ENCODE results near the gene B4GALT5. TPM values are rescaled to one million over a fixed set of nuclear protein-coding genes. Genes with fewer than 3 reads are reported as not detected.

B4GALT5 gene
- polyA plus RNA-seq, 3 donors: 2.4 to 18.3 (median 2.7) TPM

DNA sequence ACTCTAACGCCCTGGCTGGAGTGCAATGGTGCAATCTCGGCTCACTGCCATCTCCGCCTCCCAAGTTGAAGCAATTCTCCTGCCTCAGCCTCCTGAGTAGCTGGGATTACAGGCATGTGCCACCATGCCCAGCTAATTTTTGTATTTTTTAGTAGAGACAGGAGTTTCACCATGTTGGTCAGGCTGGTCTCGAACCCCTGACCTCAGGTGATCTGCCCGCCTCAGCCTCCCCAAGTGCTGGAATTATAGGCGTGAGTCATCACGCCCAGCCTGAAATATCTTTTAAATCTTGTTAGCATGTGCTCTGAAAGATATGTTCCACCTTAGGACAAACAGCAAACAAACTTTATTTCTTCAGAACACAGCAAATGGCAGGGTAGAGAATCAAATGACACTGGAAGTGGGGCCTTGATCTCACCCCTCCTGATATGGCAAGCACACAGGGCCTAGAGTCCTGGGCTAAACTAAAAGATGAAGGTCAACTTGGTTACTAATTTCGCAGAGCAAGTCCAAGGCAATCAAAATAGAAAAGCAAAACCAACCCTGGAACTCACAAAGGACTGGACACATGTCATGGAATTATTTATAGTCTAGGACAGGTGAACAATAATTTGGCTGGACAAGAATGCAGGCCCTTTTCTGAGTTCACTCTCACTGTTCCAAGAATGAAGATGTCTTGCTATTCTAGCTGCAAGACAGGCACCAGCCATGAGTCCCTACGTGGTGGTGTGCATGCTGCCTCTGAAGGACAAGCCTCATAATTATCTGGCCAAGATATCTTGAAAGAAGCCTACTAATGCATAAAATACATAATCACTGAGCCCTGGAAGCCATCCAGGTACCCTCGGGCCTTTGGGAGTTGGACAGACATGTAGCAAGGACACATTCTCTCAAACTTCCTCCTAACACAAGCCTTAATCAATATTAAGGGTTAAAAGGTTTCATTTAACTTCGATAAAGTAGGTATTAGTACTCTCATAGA is 35.6 kb downstream of the B4GALT5 start:
- peaks cover 4 to 6% of the 10 kb centered on the region in 2 donors for H3K36me3 Mint-ChIP-seq
- peak overlapping the region; percentile 91 to 97 (median 92) for H3K27ac Mint-ChIP-seq
- Histone ChIP-seq H3K79me2 (ENCODE audit: insufficient read depth, low read length) (peaks cover 99% of the 10 kb centered on the region), H2AFZ (ENCODE audit: insufficient read depth, low read depth, low read length, poor library complexity, severe bottlenecking) (no peak overlapping the region), H3K4me3 (replicated peaks in 1 of 3; ENCODE audit: low read depth in 2 of 3, low read length in 3 of 3) (peak overlapping the region in 1 of 3 experiments; percentile 37), H3K27me3 (ENCODE audit: control insufficient read depth in 2 of 2, insufficient read depth in 2 of 2, low read length in 2 of 2) (no peaks in the 10 kb centered on the region), H3K9me3 (replicated peaks in 1 of 2; ENCODE audit: control insufficient read depth in 1 of 2, insufficient read depth in 1 of 2, low read length in 2 of 2) (no peaks in the 10 kb centered on the region), H3K36me3 (replicated peaks in 1 of 2; ENCODE audit: control insufficient read depth in 1 of 2, insufficient read depth in 2 of 2, low read length in 2 of 2) (no peaks in the 10 kb centered on the region), H3K9ac (ENCODE audit: insufficient read depth, low read length, poor library complexity, severe bottlenecking) (no peak overlapping the region), H3K4me1 (ENCODE audit: control insufficient read depth in 1 of 2, insufficient read depth in 2 of 2, low read length in 2 of 2) (peaks cover 80 to 81% of the 10 kb centered on the region in 2 donors), H4K20me1 (ENCODE audit: insufficient read depth, low read length) (peaks cover 94% of the 10 kb centered on the region), H3K4me2 (replicated peaks; ENCODE audit: extremely low read depth, low read length, poor library complexity, severe bottlenecking) (peak overlapping the region; percentile 41), H3K27ac (ENCODE audit: low read depth in 1 of 2, low read length in 2 of 2) (peak overlapping the region; percentile 69 to 80)
- peaks cover 0 to 3% (median 0%) of the 10 kb centered on the region in 7 donors for H3K9me3 Mint-ChIP-seq
- H3K4me1 Mint-ChIP-seq: peaks cover 81% of the 10 kb centered on the region
- intact Hi-C loops (cut with micrococcal nuclease): loop anchor here (5.0 kb wide), 1 partner anchor 34 kb away; the partner anchor contains the start of gene B4GALT5 (in 2 of the 2)
- WGBS (ENCODE audit: insufficient coverage): 70% methylated on average over 4 of the region's 11 CpGs
- DNase-seq: no peak
- no peak overlapping the region for H3K4me3 Mint-ChIP-seq
- TF ChIP-seq, protein P1, sequence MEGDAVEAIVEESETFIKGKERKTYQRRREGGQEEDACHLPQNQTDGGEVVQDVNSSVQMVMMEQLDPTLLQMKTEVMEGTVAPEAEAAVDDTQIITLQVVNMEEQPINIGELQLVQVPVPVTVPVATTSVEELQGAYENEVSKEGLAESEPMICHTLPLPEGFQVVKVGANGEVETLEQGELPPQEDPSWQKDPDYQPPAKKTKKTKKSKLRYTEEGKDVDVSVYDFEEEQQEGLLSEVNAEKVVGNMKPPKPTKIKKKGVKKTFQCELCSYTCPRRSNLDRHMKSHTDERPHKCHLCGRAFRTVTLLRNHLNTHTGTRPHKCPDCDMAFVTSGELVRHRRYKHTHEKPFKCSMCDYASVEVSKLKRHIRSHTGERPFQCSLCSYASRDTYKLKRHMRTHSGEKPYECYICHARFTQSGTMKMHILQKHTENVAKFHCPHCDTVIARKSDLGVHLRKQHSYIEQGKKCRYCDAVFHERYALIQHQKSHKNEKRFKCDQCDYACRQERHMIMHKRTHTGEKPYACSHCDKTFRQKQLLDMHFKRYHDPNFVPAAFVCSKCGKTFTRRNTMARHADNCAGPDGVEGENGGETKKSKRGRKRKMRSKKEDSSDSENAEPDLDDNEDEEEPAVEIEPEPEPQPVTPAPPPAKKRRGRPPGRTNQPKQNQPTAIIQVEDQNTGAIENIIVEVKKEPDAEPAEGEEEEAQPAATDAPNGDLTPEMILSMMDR (IDR thresholded peaks at IDR 0.05): no peak
- H3K27me3 Mint-ChIP-seq (ENCODE audit: low read depth in 3 of 3): peaks cover 0 to 2% (median 1%) of the 10 kb centered on the region in 3 donors

- Mint-ChIP-seq H3K36me3 (peaks cover 3 to 4% of the 10 kb centered on the region in 2 donors), H3K4me1 (peaks cover 76% of the 10 kb centered on the region), H3K27ac (peak overlapping the region; percentile 91 to 97 (median 92)), H3K27me3 (ENCODE audit: low read depth in 3 of 3) (peaks cover 0 to 2% (median 0%) of the 10 kb centered on the region in 3 donors), H3K4me3 (peak overlapping the region in 1 of 2 donors; percentile 59), H3K9me3 (peaks cover 0 to 3% (median 0%) of the 10 kb centered on the region in 7 donors)
- TF ChIP-seq, protein P1 (IDR thresholded peaks at IDR 0.05): no peak
- Histone ChIP-seq H4K20me1 (ENCODE audit: insufficient read depth, low read length) (peaks cover 94% of the 10 kb centered on the region), H3K9ac (ENCODE audit: insufficient read depth, low read length, poor library complexity, severe bottlenecking) (no peak overlapping the region), H3K36me3 (replicated peaks in 1 of 2; ENCODE audit: control insufficient read depth in 1 of 2, insufficient read depth in 2 of 2, low read length in 2 of 2) (no peaks in the 10 kb centered on the region), H2AFZ (ENCODE audit: insufficient read depth, low read depth, low read length, poor library complexity, severe bottlenecking) (no peak overlapping the region), H3K27ac (ENCODE audit: low read depth in 1 of 2, low read length in 2 of 2) (peak overlapping the region; percentile 69 to 80), H3K27me3 (ENCODE audit: control insufficient read depth in 2 of 2, insufficient read depth in 2 of 2, low read length in 2 of 2) (no peaks in the 10 kb centered on the region), H3K4me1 (ENCODE audit: control insufficient read depth in 1 of 2, insufficient read depth in 2 of 2, low read length in 2 of 2) (peaks cover 68 to 69% of the 10 kb centered on the region in 2 donors), H3K79me2 (ENCODE audit: insufficient read depth, low read length) (peaks cover 99% of the 10 kb centered on the region), H3K4me3 (replicated peaks in 1 of 3; ENCODE audit: low read depth in 2 of 3, low read length in 3 of 3) (peak overlapping the region in 1 of 3 experiments; percentile 37), H3K4me2 (replicated peaks; ENCODE audit: extremely low read depth, low read length, poor library complexity, severe bottlenecking) (peak overlapping the region; percentile 41), H3K9me3 (replicated peaks in 1 of 2; ENCODE audit: control insufficient read depth in 1 of 2, insufficient read depth in 1 of 2, low read length in 2 of 2) (no peaks in the 10 kb centered on the region)
- WGBS (ENCODE audit: insufficient coverage): 0% methylated on average over 1 of the region's 6 CpGs
- intact Hi-C loops (cut with micrococcal nuclease): loop anchor here (5.0 kb wide), 1 partner anchor 36 kb away; the partner anchor contains the start of gene B4GALT5 (in 2 of the 2)
- DNase-seq: peak; percentile 62 to 76 (median 74)
Measured at GRCh38 chr20:49676581-49677291, 36.9 kb downstream of the B4GALT5 start.

Measured in CD14-positive monocyte (primary cell).